ENCODE data around the gene NCOA4.

- TF ChIP-seq CTCF (IDR thresholded peaks at IDR 0.05) (no peak), POLR2A (IDR thresholded peaks at IDR 0.05) (no peak)
These were observed 47.4 kb upstream of the NCOA4 start for GRCh38 chr10:46077731-46078413.

Measured in right lobe of liver (tissue), 4 donors.